OCI-LY3 (cell line): ENCODE results near the gene TBX6.

Experiments used
- EZH2phosphoT487 ChIP-seq: fragments of 200-600 bp; shearing (Covaris generic); IDR thresholded peaks from 2 replicates; pipeline ENCODE4 v1.6.1; 2018; ENCODE audit warnings: antibody characterized with exemption, mixed run types, low read depth
- TF ChIP-seq, protein P1 (sequence below): fragments of 200-600, 300-600 bp; sonication (generic); IDR thresholded peaks from 2 replicates; pipeline ENCODE4 v1.5.1; 2014; ENCODE audit warnings: antibody characterized with exemption, low read length, low read depth

DNA sequence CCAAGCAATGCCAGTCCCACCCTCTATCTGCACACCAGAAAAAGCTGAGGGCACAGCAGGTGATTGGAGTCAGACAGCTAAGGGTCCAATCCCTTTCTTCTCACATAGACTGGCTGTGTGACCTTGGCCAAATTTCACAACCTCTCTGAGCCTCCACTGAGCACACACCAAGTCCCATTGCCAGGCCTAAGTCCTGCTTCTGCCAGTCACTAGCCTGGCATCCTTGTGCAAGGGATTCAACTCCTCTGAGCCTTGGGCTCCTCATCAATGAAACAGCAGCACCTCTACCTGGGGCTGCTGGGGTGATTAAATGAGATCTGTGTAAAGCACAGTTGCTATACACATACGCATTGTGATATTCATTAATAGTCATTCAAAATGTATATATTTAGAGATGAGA, 45.1 kb downstream of the TBX6 start:
- TF ChIP-seq, protein P1, sequence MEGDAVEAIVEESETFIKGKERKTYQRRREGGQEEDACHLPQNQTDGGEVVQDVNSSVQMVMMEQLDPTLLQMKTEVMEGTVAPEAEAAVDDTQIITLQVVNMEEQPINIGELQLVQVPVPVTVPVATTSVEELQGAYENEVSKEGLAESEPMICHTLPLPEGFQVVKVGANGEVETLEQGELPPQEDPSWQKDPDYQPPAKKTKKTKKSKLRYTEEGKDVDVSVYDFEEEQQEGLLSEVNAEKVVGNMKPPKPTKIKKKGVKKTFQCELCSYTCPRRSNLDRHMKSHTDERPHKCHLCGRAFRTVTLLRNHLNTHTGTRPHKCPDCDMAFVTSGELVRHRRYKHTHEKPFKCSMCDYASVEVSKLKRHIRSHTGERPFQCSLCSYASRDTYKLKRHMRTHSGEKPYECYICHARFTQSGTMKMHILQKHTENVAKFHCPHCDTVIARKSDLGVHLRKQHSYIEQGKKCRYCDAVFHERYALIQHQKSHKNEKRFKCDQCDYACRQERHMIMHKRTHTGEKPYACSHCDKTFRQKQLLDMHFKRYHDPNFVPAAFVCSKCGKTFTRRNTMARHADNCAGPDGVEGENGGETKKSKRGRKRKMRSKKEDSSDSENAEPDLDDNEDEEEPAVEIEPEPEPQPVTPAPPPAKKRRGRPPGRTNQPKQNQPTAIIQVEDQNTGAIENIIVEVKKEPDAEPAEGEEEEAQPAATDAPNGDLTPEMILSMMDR, result no peak
- TF ChIP-seq EZH2phosphoT487, result no peak
